GM10847 (cell line): ENCODE measurements around the gene VTCN1.

Source experiments
- POLR2A ChIP-seq: IDR thresholded peaks from 2 replicates; pipeline ENCODE4 v1.6.1; 2011; ENCODE audit not compliant: insufficient read length; ENCODE audit errors: extremely low read depth

Gene VTCN1

DNA sequence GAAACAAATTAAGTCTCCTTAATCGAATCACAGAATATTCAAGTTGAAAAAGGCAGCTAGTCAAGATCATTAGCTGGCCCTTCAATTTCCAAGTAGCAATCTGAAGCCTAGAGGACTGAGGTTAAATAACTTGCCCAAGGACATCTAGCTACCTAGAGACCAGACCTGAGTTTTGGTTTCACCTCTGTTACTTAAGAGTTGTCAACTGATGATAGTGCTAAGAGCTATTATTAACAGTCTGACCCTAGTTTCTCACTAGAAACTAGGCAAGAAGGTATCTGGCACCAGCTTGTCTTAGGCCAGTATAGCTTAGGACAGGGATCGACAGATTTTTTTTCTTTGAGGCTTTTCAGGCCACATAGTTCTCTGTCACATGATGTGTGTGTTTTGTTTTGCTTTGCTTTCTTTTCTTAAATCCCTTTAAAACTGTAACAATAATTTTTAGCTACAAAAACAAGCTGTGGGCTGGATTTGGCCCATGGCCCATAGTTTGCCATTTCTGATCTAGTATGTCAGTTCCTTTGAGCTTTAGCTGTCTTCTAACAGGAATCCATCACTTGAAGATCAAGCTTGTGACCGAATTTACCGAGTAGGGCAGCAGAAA, 112.3 kb downstream of the VTCN1 start:
- no peak for TF ChIP-seq POLR2A

DNA sequence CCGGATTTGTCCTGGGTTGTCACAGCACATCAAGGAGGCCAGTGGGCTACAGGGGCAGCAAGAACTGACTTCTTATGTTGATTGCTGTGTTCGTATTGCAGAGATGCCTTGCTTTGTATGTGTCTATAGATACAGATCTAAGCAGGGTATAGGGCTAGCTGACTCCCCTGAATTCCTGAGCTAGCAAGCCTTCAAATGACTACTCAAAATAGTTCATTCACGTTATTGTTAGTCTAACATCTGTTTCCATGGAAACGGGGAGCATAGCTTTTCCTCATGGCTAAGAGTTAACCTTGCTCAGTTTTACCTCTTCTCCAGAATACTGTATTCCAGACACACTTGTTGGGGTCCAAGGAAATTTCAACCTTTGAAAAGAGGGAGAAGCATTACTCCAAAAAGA, 113.3 kb downstream of the VTCN1 start:
- no peak for TF ChIP-seq POLR2A

GRCh38 chr1:117096951-117097408, 113.7 kb downstream of the VTCN1 start:
- no peak for TF ChIP-seq POLR2A

DNA sequence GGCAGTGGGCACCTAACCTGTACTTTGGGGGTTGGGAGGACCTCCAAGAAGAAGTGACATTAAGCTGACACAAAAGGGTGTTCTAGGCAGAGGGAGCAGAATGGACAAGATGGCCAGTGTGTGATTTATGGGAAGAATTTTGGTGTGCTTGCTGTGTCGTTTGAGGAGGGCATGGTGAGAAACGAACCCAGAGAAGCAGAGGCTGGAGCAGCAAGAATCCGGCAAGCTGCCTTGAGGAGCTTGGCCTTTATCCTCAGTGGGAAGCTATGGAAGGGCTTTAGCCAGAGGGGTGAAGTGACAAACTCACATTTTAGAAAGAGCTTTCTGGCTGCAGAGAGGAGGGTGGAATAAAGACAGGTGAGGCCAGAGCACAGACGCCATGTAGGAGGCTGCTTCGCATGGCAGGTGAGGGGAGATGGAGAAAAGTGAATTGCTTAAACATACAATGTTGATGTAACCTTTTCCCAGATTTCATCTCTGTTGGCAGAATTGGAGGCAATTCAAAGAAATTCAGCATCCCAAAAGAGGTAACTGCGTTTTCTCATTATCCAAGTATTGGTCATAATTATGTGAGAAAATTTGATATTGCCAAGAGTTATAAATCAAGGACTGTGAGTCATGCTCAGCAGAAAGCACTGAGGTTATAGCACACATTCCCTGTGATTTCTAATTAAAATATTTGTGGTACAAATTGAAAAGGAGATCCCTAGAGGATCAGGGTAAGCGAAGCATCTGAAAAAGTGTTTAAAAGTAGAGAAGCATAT, 115.7 kb downstream of the VTCN1 start:
- TF ChIP-seq POLR2A: no peak

DNA sequence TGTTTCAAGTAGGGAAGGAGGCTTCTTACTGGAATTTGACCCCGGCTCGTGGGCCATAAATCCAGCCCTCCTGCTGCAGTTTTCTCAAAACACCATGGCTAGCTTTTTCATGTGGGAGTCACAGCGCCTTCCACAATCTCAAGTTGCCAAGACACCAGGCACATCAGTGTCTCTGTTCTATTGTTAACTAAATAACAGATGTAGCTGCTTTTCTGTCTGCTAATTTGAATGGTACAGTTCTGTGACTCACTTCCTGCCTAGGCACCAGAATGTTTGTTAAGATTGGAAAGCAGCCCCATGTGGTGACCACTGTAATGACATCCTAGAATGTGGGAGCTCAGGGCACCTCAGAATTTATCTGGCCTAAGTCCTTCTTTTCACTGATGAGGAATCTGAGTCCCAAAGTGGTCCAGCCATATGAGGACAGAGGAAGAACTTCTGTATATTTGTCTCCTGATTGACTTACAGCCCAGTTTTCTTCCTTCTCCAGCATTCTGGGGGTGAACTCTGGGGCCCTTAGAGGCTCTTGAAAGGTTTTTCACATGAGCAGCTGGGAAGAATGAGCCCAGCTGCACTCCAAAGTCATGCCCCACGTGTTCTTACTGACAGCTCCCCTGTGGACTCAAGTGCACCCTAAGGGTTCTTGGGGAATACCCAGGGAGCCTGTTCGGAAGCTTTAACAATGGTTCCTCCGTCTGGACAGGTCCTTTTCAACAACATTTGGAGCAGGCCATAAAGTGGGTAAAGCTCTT, 116.7 kb downstream of the VTCN1 start:
- no peak for TF ChIP-seq POLR2A
